ENCODE data around the gene FBXO30.

The FBXO30 gene

GRCh38 chr6:145814501-145815308 is at the start of gene FBXO30:
TSS of gene FBXO30 (minus strand) at chr6:145814795. CDS start at chr6:145806405, 8,390 bp downstream.
- peak; percentile 82 for DNase-seq

- DNase-seq, result no peak
Measured at GRCh38 chr6:145863988-145864616, 49.5 kb upstream of the FBXO30 start.

GRCh38 chr6:145863366-145863765 is 48.8 kb upstream of the FBXO30 start:
- DNase-seq, result no peak

GRCh38 chr6:145860562-145860961 is 46.0 kb upstream of the FBXO30 start:
- DNase-seq, result no peak

- DNase-seq, result no peak
Measured at GRCh38 chr6:145850671-145851070, 36.1 kb upstream of the FBXO30 start.

- no peak for DNase-seq
Measured at GRCh38 chr6:145848541-145848940, 33.9 kb upstream of the FBXO30 start.

- DNase-seq, result no peak
Measured at GRCh38 chr6:145845557-145845956, 31.0 kb upstream of the FBXO30 start.

GRCh38 chr6:145844933-145845540 is 30.4 kb upstream of the FBXO30 start:
- DNase-seq, result no peak

GRCh38 chr6:145842693-145843546 is 28.3 kb upstream of the FBXO30 start:
- no peak for DNase-seq

- DNase-seq, result no peak
Measured at GRCh38 chr6:145841668-145842067, 27.1 kb upstream of the FBXO30 start.

- no peak for DNase-seq
Measured at GRCh38 chr6:145839653-145840052, 25.1 kb upstream of the FBXO30 start.

- DNase-seq, result no peak
Measured at GRCh38 chr6:145838305-145838704, 23.7 kb upstream of the FBXO30 start.

GRCh38 chr6:145836772-145837171 is 22.2 kb upstream of the FBXO30 start:
- DNase-seq, result no peak

- no peak for DNase-seq
Measured at GRCh38 chr6:145836170-145836569, 21.6 kb upstream of the FBXO30 start.

GRCh38 chr6:145830612-145831011 is 16.0 kb upstream of the FBXO30 start:
- no peak for DNase-seq

- DNase-seq, result no peak
Measured at GRCh38 chr6:145829950-145830349, 15.4 kb upstream of the FBXO30 start.

- DNase-seq, result no peak
Measured at GRCh38 chr6:145829102-145829501, 14.5 kb upstream of the FBXO30 start.

GRCh38 chr6:145824344-145824743 is 9.7 kb upstream of the FBXO30 start:
- DNase-seq, result no peak

GRCh38 chr6:145823328-145823944 is 8.8 kb upstream of the FBXO30 start:
- no peak for DNase-seq

GRCh38 chr6:145822456-145822855 is 7.9 kb upstream of the FBXO30 start:
- no peak for DNase-seq

- no peak for DNase-seq
Measured at GRCh38 chr6:145819994-145820393, 5.4 kb upstream of the FBXO30 start.

- no peak for DNase-seq
Measured at GRCh38 chr6:145818796-145819195, 4.2 kb upstream of the FBXO30 start.

GRCh38 chr6:145816392-145816791 is 1.8 kb upstream of the FBXO30 start:
- no peak for DNase-seq

Data from stimulated activated CD4-positive, alpha-beta T cell treated with anti-CD3 and anti-CD28 coated beads, Interleukin-4, amount 100 ng/mL, for 24 hours (primary cell).